ENCODE measurements around the gene TNIP1.

DNA sequence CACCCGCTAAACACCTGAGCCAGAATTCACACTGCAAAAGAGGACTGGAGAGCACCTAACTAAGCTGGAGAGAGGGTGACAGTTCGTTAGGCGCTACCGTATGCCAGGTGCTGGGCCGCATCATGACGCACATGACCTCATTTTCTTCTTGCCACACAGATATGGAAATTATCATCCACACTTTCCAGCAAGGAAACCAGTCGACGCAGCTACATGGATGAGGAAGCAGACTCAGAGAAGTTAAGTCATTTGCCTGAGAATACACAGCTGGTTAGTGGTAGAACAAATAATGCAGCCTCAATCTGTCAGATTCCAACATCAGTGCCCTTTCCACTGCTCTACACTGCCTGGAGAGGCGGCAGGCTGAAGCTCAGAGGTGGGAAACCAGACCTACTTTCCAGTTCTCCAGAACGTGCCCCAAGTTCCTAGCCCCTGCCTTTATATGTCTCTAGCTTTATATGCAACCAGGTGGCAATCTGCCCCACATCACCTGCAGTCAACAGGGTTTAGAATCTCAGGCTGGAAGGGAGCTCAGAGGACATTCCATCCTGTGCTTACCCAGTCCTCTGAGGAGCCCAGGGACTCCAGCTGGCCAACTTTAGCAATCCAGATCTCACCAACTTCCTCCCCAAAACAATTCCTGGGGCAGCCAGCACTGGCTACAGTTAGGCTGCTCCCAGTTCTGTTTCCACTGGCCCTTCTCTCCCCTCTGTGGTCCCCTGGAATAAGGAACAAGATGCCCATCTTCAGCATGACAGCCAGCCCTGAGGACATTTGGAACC, 8.8 kb downstream of the TNIP1 start:
- TF ChIP-seq POLR2A (IDR thresholded peaks at IDR 0.05), result no peak
- TF ChIP-seq CTCF (IDR thresholded peaks at IDR 0.05 in 4 of 5, conservative IDR thresholded peaks at IDR 0.05 in 1 of 5), result no peak

Measured in gastrocnemius medialis (tissue), 4 donors.